T-helper 2 cell treated with Interferon-gamma antibody and Interleukin-4, amounts not matched to agents 100 ng/mL and 5 ng/mL, for 36 hours (primary cell): ENCODE data around the gene SFMBT1. TPM values are rescaled to one million over a fixed set of nuclear protein-coding genes. Genes with fewer than 3 reads are reported as not detected.

Source experiments
- intact Hi-C: fragments of 100-400 bp; cut with micrococcal nuclease; formaldehyde crosslinking; loops from one replicate; pipeline ENCODE4 v1.15.1; 2023
- total RNA-seq: library from RNA; stranded (reverse); gene quantifications from 2 replicates; pipeline ENCODE4 v1.2.3, GENCODE V29; 2022

The SFMBT1 gene
- total RNA-seq, 1 donor from 2014 or later, result 26.5 TPM

DNA sequence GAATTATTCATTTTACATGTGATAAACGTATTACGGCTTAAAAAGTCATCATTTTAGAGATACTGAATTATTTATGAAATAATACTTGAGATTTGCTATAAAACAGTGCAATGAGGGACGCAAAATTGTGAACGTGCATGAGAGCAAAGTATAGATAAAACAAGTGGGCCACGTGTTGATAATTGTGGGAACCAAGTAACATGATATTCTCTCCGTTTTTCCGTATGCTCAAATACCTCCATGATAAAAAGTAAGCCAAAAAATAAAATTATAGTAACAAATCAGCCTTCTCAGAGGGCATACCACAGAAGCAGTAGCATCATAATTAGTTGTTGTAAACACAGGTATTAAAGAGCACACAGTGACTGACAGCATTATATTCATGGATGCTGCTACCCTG is 42.6 kb downstream of the SFMBT1 start:
- intact Hi-C loops, result no loop called here

GRCh38 chr3:52998771-52999513 is 46.9 kb downstream of the SFMBT1 start:
- intact Hi-C loops, result no loop called here

DNA sequence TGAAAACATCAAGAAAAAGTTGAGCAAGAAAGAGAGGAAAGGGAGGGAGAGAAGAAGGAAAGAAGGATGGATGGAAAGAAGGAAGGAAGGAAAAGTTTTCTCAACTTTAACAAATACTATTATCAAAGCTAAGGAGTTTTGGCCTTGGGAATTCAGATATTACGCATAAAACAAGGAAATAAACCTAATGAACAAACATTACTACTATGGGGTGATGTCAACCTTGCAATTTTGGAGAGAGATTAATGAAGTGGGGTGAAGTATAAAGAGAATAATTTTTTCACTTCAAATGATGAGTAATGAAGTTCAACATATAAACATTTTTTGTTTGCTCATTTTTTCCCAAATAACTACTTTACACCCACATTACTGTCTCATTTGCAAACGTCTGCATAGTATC is 55.2 kb downstream of the SFMBT1 start:
- intact Hi-C loops, result no loop called here

GRCh38 chr3:52986938-52987337 is 58.9 kb downstream of the SFMBT1 start:
- intact Hi-C loops, result no loop called here

GRCh38 chr3:52986049-52986448 is 59.8 kb downstream of the SFMBT1 start:
- intact Hi-C loops, result no loop called here

- intact Hi-C loops, result loop anchor here (5.0 kb wide), 2 partner anchors 58 to 87 kb away; partner anchors contain the start of gene STIMATE
Measured at GRCh38 chr3:52983828-52984227, 62.0 kb downstream of the SFMBT1 start.

DNA sequence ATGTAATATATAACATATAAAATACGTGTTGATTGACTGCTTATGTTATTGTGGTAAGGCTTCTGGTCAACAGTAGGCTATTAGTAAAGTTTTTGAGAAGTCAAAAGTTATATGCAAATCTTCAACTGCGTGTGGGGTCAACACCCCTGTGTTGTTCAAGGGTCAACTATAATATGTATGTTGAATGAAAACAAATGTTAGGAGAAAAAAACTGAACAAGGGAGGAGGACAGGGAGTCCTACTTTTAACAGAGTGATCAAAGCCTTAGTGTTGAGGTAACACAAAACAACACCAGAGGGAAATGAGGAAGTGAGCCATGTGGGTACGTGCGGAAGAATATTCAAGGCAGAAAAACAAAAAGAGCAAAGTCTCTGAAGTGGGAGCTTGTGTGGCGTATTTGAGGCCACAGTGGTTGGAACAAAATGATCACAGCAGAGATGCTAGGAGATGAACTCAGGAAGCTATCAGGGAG is 62.5 kb downstream of the SFMBT1 start:
- intact Hi-C loops, result loop anchor here (5.0 kb wide), 2 partner anchors 59 to 86 kb away; partner anchors contain the start of gene STIMATE

DNA sequence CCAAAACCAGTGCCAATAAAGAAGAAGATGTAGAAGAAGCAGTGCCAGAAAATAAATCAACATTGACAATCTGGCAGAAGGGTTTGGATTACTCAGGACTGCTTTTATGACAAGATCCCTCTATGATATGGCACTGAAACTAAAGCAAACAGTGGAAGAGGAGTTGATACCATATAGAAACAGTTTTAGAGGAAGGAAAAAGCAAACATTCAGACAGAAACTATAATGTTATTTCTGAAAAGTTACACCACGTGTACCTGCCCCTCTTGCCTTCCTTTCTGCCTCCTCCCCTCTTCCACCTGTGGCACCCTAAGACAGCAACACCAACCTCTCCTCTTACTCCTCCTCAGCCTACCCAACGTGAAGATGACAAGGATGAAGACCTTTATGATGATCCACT is 63.0 kb downstream of the SFMBT1 start:
- intact Hi-C loops, result loop anchor here (5.0 kb wide), 2 partner anchors 59 to 86 kb away; partner anchors contain the start of gene STIMATE

DNA sequence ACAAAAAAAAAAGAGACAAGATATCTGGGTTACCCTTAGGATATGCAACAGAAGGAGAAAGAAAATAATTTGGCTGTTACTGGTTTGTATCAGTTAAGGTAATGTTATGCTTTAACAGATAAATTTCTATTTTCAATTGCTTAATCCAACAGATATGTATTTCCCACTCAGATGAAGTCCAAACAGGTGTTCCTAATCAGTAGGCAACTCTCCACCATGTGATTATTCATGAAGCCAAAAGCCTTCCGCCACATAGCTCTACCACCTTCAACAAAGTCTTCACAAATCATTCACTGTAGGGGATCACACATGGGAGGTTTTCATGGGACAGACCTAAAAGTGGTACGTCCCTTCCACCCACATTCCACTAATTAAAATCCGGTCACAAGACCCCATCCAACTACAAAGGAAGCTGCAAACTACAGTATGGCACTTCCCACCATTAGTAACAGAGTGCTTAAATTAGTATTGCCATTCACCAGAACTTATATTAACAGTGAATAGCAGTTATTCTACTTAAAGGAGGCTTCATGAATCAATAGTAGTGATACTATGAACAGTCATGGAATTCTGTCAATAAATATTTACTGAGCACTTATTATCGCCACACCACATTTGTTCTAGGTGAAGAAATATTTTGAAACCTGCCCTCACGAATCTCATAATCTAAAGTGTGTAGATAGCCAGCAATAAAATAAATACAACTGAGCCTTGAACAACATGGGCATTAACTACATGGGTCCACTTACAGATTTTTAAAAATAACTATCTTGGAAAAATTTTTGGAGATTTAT is 66.5 kb downstream of the SFMBT1 start:
- intact Hi-C loops, result no loop called here

DNA sequence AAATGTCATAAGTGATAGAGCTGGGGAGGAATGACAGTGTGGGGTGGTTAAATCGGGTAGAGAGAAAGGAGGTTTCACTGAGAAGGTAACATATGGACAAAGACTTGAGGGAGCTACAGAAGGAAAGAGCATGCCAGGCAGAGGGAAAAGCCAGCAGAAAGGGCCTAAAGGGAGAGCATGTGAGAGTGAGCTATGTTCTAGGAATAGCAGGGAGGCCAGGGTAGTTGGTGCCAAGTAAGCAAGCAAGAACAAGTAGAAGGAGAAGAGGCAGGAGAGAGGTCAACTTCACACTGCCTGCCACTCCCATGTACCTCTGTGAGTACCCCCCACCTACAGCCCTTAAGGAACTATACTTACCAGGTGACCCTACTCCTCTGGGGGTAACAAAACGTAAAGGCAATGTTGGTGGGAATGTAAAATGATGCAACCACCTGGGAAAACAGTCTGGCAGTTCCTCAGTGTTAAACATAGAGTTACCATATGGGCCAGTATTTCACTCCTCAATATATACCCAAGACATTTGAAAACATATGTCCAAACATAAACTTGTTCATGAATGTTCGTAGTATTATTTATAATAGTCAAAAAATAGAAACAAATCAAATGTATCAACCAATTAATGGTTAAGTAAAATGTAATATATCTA is 67.6 kb downstream of the SFMBT1 start:
- intact Hi-C loops, result no loop called here

DNA sequence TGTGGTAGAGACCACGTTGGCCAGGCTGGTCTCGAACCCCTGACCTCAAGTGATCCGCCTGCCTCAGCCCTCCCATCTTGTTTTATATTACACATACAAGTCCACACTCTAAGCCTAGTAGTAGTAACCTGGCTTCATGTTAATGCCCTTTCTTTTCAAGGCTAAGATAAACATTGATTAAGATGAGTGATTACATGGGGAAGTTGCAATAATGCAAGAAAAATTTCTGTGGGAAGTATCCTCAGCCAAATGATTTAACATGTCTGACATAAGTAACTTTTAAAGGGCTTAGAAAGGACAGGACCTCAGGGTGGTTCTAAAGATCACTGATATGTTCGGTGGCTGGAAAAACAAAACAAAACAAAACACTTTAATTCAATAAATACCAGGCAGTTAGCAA is 72.1 kb downstream of the SFMBT1 start:
- intact Hi-C loops, result no loop called here

DNA sequence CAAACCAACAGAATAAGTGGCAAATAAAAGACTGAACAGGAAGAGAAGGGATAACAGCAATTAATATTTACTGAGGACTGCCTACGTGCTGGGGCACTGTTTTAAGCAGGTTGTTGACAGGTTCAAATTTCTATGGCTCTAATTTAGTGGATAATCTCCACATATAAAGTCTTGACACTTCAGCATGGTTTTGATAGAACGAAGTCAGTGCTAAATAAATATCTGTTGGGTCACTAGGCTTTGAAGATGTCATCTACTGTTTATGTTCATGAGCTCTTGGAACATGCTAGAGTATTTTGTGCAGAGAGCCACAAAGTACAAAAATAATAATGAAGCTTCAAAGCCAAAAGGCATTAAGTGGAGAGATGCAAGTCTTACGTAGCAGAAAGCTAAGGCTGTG is 74.0 kb downstream of the SFMBT1 start:
- intact Hi-C loops, result no loop called here

- intact Hi-C loops, result no loop called here
Measured at GRCh38 chr3:52967398-52967797, 78.5 kb downstream of the SFMBT1 start.

- intact Hi-C loops, result no loop called here
Measured at GRCh38 chr3:52962160-52962559, 83.7 kb downstream of the SFMBT1 start.

GRCh38 chr3:52959773-52960172 is 86.1 kb downstream of the SFMBT1 start:
- intact Hi-C loops, result no loop called here

DNA sequence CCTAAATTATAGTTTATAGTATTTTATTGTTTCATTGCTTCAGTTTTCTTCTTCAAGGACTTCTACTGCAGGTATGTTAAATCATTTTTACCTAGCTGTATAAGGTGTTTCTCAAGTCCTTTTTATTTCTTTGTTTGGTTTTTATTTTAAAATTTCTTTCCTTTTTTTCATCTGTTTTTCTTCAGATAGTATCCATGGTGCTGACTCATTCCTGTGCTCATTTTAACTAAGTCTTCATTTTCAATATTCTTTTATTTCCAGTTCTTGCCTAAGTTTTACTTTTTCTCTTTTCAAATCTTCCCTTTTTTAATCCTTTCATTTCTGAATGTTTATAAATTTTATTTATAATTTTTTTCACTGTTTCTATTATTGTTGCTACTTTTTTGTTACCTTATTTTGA is 106.3 kb downstream of the SFMBT1 start:
- intact Hi-C loops, result no loop called here

DNA sequence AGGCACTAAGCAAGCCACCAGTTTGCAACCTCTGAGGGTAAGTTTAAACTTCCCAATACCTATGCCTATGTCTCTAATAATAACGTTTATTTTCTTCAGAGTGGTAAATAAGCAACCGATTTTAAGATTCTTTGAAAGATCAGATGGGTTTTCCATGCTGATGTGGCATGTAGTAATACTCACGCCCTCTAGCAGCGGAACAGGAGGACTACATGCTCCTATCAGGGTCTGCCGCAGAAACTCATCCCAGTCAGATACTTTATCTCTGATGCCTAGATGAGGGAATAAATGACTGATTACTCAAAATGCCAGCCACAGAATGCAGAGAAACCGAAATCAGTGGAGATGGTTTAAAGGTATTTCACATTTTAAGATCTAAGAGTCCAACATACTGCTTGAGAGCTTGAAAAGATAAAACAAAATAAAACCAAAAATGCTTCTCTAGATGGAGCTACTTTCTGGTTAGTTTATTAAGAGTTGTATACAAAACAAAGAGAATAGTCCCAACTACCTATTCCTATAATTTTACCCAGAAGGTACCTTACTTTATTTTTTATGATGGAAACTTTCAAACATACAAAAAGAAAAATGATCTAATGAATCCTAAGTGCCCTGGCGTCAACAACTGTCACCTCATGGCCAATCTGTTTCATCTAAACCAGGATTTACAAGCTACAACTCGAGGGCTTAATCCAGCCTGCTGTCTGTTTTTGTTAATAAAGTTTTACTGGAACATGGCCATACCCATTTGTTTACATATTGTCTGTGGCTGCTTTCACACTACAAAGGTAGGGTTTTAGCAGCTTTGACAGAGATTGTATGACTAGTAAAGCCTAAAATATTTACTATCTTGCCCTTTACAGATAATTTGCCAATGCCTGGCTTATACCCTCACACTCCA is 111.0 kb downstream of the SFMBT1 start:
- intact Hi-C loops, result loop anchor here (1.0 to 5.0 kb wide), 3 partner anchors 88 to 137 kb away; no protein-coding TSS in a partner anchor

- intact Hi-C loops, result loop anchor here (5.0 kb wide), 1 partner anchor 85 kb away; no protein-coding TSS in a partner anchor
Measured at GRCh38 chr3:52931889-52932288, 114.0 kb downstream of the SFMBT1 start.

GRCh38 chr3:52931328-52931727 is 114.5 kb downstream of the SFMBT1 start:
- intact Hi-C loops, result loop anchor here (5.0 kb wide), 1 partner anchor 84 kb away; no protein-coding TSS in a partner anchor

DNA sequence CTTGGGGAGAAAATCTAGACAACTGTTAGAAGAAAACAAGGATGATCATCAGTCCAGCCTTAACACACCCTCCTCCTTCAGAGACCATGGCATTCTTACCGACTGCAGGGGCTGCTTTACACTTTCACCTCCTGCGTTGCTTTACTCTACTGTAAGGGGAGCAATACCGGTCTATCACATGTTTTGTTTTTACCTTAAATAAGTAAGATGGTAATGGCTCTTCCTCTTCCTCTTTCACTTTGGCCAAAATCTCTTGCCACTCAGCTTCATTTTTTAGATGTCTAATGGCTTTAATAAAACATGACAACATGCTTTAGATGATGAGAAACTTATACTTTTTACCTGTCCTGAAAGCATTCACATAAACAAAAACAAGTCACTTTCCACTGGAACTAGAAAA is 115.1 kb downstream of the SFMBT1 start:
- intact Hi-C loops, result loop anchor here (5.0 kb wide), 1 partner anchor 83 kb away; no protein-coding TSS in a partner anchor
